GM12891 (cell line): Measurements from ENCODE around the gene ASIC3.
"Not testable (repeated sequence)": the region's sequence is repeated elsewhere in the genome, so short reads cannot be mapped to it uniquely, and the experiment has no call there.

ENCODE experiments used
- DNase-seq: peaks from one replicate; pipeline ENCODE4 v3.0.0; 2011; ENCODE audit warnings: low spot score; ENCODE audit not compliant: insufficient read length
- FAIRE-seq: peaks from 2 replicates; lab custom pipeline; 2011; peaks lifted over from hg19 to GRCh38; lab: Jason Lieb, UNC
- PAX5 ChIP-seq: IDR thresholded peaks from 2 replicates; pipeline ENCODE4 v1.6.1; 2011; ENCODE audit warnings: low read length, moderate library complexity, mild to moderate bottlenecking; ENCODE audit not compliant: insufficient read depth, severe bottlenecking
- POLR2A ChIP-seq: IDR thresholded peaks from 2 replicates; pipeline ENCODE4 v1.6.1; 2011; ENCODE audit warnings: low read depth, low read length, control low read depth
- POLR2AphosphoS5 ChIP-seq: IDR thresholded peaks from 2 replicates; pipeline ENCODE4 v1.6.1; 2011; ENCODE audit warnings: low read depth, low read length, control low read depth
- POU2F2 ChIP-seq: IDR thresholded peaks from 2 replicates; pipeline ENCODE4 v1.6.1; 2011; ENCODE audit warnings: low read depth, mild to moderate bottlenecking, control low read depth, low read length, moderate library complexity
- SPI1 ChIP-seq: IDR thresholded peaks from 2 replicates; pipeline ENCODE4 v1.6.1; 2011; ENCODE audit warnings: low read depth, low read length, control low read depth
- TAF1 ChIP-seq: IDR thresholded peaks from 2 replicates; pipeline ENCODE4 v1.6.1; 2011; ENCODE audit warnings: low read depth, low read length, control low read depth

The ASIC3 gene

DNA sequence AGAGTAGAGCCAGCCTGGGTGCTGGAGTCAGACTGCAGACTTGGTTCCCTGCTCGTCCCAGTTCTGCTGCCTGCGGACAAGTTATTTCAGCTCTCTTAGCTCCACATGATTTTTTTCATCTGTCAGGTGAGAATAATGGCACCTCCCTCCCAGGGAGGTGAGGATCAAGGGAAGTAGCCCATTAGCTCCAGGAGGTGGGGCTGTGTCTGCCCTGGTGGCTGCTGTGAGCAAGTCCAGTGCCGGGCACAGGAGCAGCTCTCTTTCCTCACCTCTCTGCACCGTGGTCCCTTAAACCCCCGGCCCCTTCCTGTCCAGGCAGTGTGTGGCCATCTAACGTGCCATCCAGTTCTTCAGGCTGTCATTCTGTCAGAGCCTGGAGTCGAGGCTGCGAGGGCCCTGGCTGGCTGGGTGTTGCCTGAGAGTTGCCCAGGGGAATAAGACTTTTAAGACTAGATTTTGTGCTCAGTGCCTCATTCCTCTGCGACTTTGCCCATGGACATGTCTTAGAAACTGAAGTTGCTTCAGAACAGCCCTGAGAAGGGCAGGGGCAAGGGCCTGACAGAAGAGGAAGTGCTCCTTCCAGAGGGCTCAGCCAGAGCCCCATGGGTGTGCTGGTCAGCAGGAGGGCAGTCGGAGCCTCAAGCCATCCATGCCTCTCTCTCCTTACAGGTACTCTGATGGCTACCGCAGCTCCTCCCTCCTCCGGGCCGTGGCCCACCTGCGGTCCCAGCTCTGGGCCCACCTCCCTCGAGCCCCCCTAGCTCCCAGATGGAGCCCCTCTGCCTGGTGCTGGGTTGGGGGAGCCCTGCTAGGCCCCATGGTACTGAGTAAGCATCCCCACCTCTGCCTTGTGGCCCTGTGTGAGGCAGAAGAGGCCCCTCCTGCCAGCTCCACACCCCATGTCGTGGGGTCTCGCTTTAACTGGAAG is 15.1 kb upstream of the ASIC3 start:
- no peak for FAIRE-seq
- DNase-seq: no peak
- TF ChIP-seq SPI1: peak; percentile 34; the same call in 1 of the 2 replicates
- TF ChIP-seq POLR2AphosphoS5: no peak

GRCh38 chr7:151033864-151034249 is 14.5 kb upstream of the ASIC3 start:
- DNase-seq: no peak
- no peak for TF ChIP-seq POLR2A
- TF ChIP-seq PAX5: no peak
- TF ChIP-seq POLR2AphosphoS5: no peak
- TF ChIP-seq TAF1: no peak
- TF ChIP-seq SPI1: no peak
- TF ChIP-seq POU2F2: no peak
- FAIRE-seq: no peak

- FAIRE-seq (no peak), DNase-seq (no peak)
- TF ChIP-seq POU2F2 (no peak), POLR2A (no peak), PAX5 (no peak), SPI1 (no peak), TAF1 (no peak), POLR2AphosphoS5 (no peak)
Measured at GRCh38 chr7:151034312-151035025, 13.9 kb upstream of the ASIC3 start.

GRCh38 chr7:151035026-151035717 is 13.2 kb upstream of the ASIC3 start:
- TF ChIP-seq TAF1 (no peak), SPI1 (no peak), POLR2A (no peak)
- DNase-seq (no peak), FAIRE-seq (no peak)

GRCh38 chr7:151035902-151036301 is 12.4 kb upstream of the ASIC3 start:
- FAIRE-seq: no peak

DNA sequence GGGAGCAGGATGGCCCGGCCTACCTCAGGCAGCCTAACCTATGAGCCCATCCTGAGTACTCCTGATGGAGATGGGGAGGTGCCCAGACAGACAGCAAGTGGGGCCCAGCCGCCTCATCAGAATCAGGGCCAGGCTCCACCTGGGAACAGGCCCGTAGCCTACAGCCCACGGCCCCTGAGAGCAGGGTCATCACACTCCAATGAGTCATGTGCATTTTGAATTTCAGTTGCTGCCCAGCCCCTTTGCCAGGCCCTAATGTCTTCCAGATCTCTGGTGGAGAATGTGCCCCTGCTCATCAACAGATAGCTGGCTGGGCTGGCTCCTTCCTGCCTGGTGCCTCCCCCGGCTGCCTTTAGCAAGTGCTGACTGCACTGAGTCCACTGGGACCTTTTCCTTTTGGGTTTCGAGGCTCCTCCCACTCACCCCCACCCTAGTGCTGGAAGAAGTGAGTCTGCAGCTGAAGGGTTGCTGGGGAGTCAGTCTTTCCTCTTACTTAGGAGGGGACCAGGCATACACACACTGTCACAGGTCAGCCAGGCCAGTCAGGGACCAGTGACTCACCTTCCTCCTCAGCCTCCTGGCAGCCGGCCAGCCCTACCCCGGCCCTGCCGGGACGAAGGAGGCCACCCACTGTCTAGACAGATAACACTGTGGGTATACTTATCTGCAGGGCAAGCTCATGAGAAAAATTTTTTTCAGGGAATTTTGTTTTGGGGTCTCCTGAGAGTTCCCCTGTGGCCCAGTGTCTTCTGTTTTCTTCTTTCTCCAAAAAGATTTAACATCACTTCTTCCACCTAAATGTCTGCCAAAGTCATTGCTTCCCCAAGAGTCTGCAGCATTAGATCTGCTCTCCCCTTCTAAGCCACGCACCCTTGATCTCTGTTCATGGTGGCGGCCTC is 9.1 kb upstream of the ASIC3 start:
- TF ChIP-seq PAX5 (no peak), POLR2AphosphoS5 (no peak), SPI1 (no peak), POLR2A (no peak), POU2F2 (no peak), TAF1 (no peak)
- FAIRE-seq (no peak), DNase-seq (no peak)

More at GRCh38 chr7:151035902-151036301, 12.4 kb upstream of the ASIC3 start:
- no peak for DNase-seq
- no peak for TF ChIP-seq POLR2A
- TF ChIP-seq TAF1: no peak
- TF ChIP-seq POLR2AphosphoS5: no peak
- TF ChIP-seq PAX5: no peak
- no peak for TF ChIP-seq SPI1
- no peak for TF ChIP-seq POU2F2

DNA sequence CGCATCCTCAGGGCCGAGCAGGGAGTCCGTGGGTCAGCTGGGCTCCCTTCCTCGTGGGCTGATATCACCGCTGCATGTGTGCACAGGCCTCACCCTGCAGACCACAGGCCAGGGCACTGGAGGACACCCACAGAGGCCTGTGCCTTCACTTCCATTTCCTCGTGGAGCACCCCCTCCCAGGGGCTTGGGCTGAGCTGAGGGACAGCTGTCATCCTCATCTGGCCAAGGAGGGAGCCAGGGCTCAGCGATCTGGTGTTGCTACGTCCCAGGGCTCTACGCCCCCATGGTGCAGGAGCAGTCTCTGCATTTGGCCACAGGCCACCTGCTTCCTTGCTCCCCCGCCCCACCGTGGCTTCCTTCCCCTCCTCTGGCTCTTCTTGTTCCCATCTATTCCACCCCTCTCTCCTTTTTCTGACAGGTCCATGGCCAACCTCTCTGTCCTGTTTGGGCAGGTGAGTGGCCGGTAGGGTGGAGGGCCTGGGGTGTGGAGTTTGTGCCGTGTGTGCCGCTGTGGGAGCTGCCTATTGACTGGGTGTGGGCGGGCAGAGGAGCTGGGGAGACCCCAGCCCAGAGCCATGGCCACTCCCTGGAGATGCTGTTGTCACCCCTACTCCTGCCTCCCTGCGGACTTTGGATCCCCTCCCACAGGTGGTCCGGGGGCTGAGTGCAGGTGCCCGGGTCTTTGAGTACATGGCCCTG is 8.3 kb upstream of the ASIC3 start:
- DNase-seq: no peak
- TF ChIP-seq PAX5: no peak
- no peak for TF ChIP-seq POLR2AphosphoS5
- no peak for TF ChIP-seq POU2F2
- no peak for TF ChIP-seq TAF1
- no peak for TF ChIP-seq POLR2A
- no peak for TF ChIP-seq SPI1
- no peak for FAIRE-seq

- TF ChIP-seq PAX5 (no peak), POLR2A (no peak), POLR2AphosphoS5 (no peak), SPI1 (no peak), POU2F2 (no peak), TAF1 (no peak)
- no peak for FAIRE-seq
- no peak for DNase-seq
Measured at GRCh38 chr7:151040616-151041375, 7.5 kb upstream of the ASIC3 start.

DNA sequence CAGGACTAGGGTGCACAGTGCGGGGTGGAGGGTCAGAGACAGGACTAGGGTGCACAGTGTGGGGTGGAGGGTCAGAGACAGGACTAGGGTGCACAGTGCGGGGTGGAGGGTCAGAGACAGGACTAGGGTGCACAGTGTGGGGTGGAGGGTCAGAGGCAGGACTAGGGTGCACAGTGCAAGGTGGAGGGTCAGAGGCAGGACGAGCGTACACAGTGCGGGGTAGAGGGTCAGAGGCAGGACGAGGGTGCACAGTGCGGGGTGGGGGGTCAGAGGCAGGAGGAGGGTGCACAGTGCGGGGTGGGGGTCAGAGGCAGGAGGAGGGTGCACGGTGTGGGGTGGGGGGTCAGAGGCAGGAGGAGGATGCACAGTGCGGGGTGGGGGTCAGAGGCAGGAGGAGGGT is 4.9 kb upstream of the ASIC3 start:
- FAIRE-seq, DNase-seq: not testable (repeated sequence)
